ENCODE data around the gene VAPB. TPM values are rescaled to one million over a fixed set of nuclear protein-coding genes. Genes with fewer than 3 reads are reported as not detected.

VAPB gene
- total RNA-seq, 4 donors from 2014 or later, result 24.6 to 30.8 (median 29.4) TPM

DNA sequence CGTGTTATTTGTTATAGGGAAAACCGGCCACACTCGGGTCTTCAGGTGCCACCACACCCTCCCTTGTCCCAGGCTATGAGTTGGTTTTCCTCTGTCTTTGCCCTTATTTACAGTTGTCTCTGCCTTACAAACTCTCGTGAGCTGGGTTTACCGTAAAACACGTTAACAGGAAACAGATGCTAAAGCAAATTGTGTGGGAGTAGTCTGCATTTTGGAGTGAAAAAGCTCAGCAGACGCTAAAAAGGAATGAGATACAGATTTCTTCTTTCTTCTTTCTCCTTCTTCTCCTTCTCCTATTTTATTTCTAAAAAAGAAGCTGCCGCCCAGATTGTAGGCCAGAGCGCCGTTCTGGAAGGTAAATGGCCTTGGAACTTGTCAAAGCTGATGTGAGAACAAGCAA is 74.2 kb downstream of the VAPB start:
- no peaks in the 10 kb centered on the region for H3K27me3 ChIP-seq
- H3K4me1 ChIP-seq, result peaks cover 0 to 3% (median 0%) of the 10 kb centered on the region in 4 donors
- no peaks in the 10 kb centered on the region for H3K36me3 ChIP-seq
- no peak for TF ChIP-seq POLR2A (IDR thresholded peaks at IDR 0.05)
- TF ChIP-seq, protein P1, sequence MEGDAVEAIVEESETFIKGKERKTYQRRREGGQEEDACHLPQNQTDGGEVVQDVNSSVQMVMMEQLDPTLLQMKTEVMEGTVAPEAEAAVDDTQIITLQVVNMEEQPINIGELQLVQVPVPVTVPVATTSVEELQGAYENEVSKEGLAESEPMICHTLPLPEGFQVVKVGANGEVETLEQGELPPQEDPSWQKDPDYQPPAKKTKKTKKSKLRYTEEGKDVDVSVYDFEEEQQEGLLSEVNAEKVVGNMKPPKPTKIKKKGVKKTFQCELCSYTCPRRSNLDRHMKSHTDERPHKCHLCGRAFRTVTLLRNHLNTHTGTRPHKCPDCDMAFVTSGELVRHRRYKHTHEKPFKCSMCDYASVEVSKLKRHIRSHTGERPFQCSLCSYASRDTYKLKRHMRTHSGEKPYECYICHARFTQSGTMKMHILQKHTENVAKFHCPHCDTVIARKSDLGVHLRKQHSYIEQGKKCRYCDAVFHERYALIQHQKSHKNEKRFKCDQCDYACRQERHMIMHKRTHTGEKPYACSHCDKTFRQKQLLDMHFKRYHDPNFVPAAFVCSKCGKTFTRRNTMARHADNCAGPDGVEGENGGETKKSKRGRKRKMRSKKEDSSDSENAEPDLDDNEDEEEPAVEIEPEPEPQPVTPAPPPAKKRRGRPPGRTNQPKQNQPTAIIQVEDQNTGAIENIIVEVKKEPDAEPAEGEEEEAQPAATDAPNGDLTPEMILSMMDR (IDR thresholded peaks at IDR 0.05), result no peak
- H3K4me3 ChIP-seq, result no peak overlapping the region
- no peak overlapping the region for H3K27ac ChIP-seq
- no peaks in the 10 kb centered on the region for H3K9me3 ChIP-seq
- no peak for DNase-seq

DNA sequence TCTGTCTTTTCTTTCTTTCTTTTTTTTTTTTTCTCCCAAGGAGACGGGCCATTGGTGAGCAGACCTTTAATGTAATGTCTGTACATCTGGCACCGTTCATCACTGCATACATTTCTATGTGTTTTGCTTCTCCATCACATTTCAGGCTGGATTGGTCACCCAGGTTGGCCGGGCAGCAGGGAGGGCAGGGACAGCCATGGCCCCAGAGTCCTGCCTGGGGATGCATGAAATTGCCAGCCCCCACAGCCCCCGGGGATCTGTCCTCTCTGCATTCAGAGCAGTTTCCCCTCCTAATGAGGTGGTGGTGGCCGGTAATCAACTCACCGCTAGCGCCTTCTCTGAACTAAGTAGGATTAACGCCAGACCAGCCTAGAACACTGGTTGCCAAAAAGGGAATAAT is 75.8 kb downstream of the VAPB start:
- Histone ChIP-seq H3K36me3 (no peaks in the 10 kb centered on the region), H3K9me3 (no peaks in the 10 kb centered on the region), H3K27me3 (no peaks in the 10 kb centered on the region), H3K27ac (no peak overlapping the region), H3K4me3 (no peak overlapping the region), H3K4me1 (no peaks in the 10 kb centered on the region)
- no peak for TF ChIP-seq POLR2A (IDR thresholded peaks at IDR 0.05)
- DNase-seq, result no peak

DNA sequence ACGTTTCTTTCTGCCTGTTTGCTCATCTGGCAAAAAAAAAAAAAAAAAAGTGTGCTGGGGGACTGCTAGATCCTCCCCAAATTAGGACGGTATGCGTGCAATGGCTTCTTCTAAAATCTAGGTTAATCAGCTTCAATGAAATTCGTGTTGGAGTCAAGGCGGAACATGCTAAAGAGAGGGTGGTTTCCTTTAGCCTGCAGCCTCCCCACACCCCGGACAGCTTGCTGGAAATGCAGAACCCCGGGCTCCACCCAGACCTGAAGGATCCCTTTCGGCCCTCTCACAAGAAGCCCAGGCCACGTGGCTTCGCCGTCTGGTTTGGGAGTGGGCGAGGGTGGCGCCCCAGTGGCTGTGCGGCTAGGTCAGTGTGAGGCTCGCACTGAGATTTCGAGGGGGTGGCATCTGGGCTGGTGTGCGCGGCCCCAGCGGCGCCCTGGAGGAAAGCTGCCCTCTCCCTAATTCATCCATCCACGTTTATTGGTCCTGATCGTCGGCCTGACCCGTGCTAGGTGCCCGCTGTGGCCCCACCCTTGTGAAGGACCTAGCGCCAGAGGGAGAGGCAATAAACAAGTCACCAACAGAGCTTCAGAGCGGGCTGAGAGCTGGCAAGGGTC is 77.2 kb downstream of the VAPB start:
- TF ChIP-seq, protein P1 (IDR thresholded peaks at IDR 0.05), result no peak
- no peak for TF ChIP-seq POLR2A (IDR thresholded peaks at IDR 0.05)
- DNase-seq, result no peak
- H3K4me1 ChIP-seq, result no peaks in the 10 kb centered on the region
- H3K27me3 ChIP-seq, result no peaks in the 10 kb centered on the region
- H3K36me3 ChIP-seq, result no peaks in the 10 kb centered on the region
- no peak overlapping the region for H3K4me3 ChIP-seq
- H3K9me3 ChIP-seq, result no peaks in the 10 kb centered on the region
- no peak overlapping the region for H3K27ac ChIP-seq

DNA sequence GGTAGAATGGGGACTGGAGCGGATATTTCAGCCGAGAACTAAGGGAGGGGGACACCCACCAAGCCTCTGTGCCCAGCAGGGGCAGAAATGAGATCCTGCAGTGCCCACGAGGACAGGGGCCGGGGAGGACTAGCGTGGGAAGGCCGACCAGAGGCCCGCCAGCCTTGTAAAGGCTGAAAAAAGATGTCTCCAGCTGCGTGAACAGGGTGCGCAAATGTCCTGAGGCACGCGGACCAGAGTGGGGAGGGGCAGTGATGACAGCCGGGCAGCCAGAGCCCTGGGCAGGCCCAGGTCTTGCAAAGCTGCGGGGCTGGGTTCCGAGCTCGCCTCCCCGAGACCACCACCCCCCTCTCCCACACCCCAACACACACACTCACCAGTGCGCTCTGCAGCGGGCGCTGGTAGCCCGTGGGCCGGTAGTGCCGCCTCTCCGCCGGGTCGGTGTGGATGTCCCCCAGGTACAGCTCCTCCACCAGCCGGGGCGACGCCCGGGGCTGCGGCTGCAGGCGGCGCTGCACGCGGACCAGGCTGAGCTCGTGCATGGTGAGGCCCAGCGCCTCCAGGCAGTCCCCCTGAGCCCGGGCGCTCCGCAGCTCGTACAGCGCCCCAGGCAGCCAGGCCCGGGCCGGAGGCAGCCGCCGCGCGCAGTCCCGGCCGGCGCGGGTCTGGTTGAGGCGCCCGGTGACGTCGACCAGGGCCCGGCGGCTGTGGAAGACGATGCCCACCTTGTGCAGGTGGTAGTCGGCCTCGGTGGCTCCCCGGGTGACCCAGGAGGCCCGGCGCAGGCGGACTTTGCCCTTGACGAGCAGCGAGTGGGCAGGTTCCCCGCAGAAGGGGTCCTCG is 77.9 kb downstream of the VAPB start:
- no peak for DNase-seq
- H3K9me3 ChIP-seq, result no peaks in the 10 kb centered on the region
- no peaks in the 10 kb centered on the region for H3K27me3 ChIP-seq
- TF ChIP-seq, protein P1 (IDR thresholded peaks at IDR 0.05), result no peak
- no peak for TF ChIP-seq POLR2A (IDR thresholded peaks at IDR 0.05)
- H3K36me3 ChIP-seq, result no peaks in the 10 kb centered on the region
- no peak overlapping the region for H3K27ac ChIP-seq
- H3K4me1 ChIP-seq, result no peaks in the 10 kb centered on the region
- H3K4me3 ChIP-seq, result no peak overlapping the region

DNA sequence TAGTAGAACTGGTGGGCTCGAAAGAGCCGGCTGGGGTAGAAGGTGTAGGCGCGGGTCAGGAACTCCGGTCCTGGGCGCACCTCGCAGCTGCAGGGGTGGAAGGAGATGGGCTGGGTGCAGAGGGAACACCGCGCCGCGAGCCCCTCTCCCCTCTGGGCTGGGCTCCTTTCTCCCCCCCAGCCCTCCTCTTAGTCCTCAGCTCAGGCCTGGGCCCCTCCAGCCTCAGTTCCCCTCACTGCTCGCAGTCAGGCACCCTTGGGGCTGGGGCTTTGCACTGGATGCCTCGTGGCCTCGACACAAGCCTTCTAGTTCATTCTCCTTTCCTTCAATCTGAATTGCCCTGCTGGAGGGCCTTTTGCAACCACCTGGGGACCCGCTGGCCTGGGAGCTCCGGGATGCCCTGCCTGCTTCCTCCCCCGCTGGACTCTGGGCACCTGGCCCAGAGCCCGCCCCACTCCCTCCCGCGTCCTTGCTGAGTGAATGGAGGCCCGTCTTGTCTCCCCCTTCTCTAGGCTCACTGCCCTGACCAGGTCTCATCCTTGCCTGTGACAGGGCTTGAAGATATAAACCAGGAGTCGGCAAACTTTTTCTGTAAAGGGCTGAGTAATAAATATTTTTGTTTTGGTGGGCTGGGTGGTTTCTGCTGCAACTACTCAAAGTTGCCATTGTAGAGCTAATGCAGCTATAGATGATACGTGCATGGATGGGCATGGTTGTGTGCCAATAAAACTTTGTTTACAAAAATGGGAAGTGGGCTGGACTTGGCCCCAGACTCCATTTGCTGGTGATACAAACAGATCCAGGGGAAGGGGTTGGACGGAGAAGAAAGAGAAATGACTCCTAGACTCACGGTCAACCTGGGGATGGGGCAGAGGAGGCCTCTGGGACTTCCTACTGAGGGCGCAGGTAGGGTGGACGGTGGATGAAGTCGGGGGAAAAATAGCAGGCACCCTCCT is 78.8 kb downstream of the VAPB start:
- Histone ChIP-seq H3K4me3 (no peak overlapping the region), H3K36me3 (no peaks in the 10 kb centered on the region), H3K9me3 (no peaks in the 10 kb centered on the region), H3K27me3 (no peaks in the 10 kb centered on the region), H3K27ac (no peak overlapping the region), H3K4me1 (no peaks in the 10 kb centered on the region)
- no peak for DNase-seq
- TF ChIP-seq POLR2A (IDR thresholded peaks at IDR 0.05), result no peak

DNA sequence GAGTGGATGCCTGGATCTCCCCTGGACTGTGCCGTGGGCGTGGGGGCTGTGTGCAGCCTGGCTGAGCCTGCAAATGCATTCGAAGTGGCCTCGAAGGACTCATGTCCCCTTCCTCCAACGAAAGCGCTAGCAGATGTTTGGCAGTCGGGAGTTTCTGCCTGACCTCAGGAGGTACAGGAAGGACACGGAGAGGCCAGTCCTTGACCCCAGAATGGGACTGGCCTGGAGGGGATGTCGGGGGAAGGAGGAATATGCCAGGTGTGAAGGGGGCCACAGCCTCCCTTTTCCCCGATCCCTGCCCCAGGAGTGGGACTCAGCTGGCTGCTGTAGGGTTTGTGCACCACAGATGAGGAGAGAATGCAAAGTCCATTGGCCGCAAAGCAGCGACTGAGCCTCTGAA is 80.6 kb downstream of the VAPB start:
- no peaks in the 10 kb centered on the region for H3K4me1 ChIP-seq
- no peak for TF ChIP-seq POLR2A (IDR thresholded peaks at IDR 0.05)
- TF ChIP-seq, protein P1 (IDR thresholded peaks at IDR 0.05), result no peak
- H3K36me3 ChIP-seq, result no peaks in the 10 kb centered on the region
- no peaks in the 10 kb centered on the region for H3K9me3 ChIP-seq
- H3K27me3 ChIP-seq, result no peaks in the 10 kb centered on the region
- H3K4me3 ChIP-seq, result no peak overlapping the region
- no peak overlapping the region for H3K27ac ChIP-seq
- DNase-seq, result no peak

Data from Peyer's patch (tissue), 4 donors.